GM13976 (cell line): ENCODE measurements around the gene LRCH1.

Experiments used
- DNase-seq: peaks from one replicate; pipeline ENCODE4 v3.0.0; 2012; ENCODE audit warnings: low spot score
- CTCF ChIP-seq: IDR thresholded peaks from 2 replicates; pipeline ENCODE4 v1.5.1; 2012; ENCODE audit warnings: borderline replicate concordance, mild to moderate bottlenecking; ENCODE audit not compliant: insufficient read depth; ENCODE audit errors: extremely low read depth, missing control alignments, control extremely low read depth
- in situ Hi-C: fragments of 300-500 bp; cut with MboI; formaldehyde crosslinking; loops from one replicate; pipeline ENCODE4 v1.12.0; 2022; ENCODE audit warnings: low sequenced_read_pairs, mixed read lengths, inconsistent platforms; ENCODE audit not compliant: unreplicated experiment

LRCH1 gene

DNA sequence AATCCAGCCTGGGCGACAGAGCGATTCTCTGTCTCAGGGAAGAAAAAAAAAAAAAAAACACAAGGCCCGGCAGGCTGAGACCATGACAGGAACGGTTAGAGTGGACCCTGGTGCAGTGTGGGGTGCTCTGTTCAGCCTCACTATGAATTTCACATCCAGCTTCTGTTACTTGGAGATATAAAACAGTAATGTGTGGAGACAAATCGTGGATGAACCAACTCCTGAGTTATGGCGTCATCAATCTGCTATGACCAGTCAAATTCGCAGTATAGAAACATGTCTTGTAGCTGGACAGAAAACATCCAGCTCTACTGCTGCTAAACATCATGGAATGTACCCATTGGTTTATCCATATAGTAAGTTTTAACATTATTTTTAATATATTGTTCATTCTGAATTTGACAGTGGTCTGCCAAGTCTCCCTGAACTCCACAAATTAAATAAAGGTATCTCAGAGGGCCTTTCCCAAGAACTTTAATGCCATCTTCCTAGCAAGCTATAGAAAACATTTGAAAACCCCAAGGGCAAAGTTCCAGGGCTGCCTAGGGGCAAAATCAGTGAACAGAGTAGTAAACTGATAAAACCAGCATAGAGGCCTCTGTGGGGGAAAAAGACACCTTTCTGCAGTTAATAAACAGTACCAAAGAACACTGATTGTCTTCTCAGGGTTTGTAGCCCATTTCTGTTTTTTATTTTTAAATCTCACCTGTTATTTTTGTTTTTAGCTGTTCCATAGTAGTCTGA, 75.8 kb downstream of the LRCH1 start:
- in situ Hi-C loops: no loop called here
- no peak for DNase-seq
- no peak for TF ChIP-seq CTCF

- TF ChIP-seq CTCF: no peak
- no peak for DNase-seq
- in situ Hi-C loops: no loop called here
Measured at GRCh38 chr13:46629811-46630413, 76.9 kb downstream of the LRCH1 start.

- in situ Hi-C loops: no loop called here
- no peak for DNase-seq
- TF ChIP-seq CTCF: no peak
Measured at GRCh38 chr13:46630431-46631178, 77.6 kb downstream of the LRCH1 start.

DNA sequence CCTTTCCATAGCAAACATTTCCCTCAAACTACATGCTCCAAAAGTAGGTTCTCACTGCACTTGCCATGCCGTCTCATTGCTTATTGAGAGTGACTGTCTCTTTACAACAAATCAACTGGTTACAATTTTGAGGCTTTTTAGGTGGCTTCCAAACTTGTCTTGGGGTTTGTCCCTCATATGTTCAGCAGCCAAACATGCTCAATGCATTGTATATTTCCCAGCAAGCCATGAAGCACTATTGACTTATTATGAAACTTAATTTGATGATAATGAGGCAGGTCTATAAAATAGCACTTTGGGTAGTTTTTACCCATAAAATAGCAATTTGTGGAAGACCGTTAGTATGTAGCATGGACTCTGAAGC, 78.2 kb downstream of the LRCH1 start:
- no peak for DNase-seq
- no peak for TF ChIP-seq CTCF
- in situ Hi-C loops: no loop called here

GRCh38 chr13:46632176-46632575, 79.2 kb downstream of the LRCH1 start:
- TF ChIP-seq CTCF: no peak
- no peak for DNase-seq
- in situ Hi-C loops: no loop called here

DNA sequence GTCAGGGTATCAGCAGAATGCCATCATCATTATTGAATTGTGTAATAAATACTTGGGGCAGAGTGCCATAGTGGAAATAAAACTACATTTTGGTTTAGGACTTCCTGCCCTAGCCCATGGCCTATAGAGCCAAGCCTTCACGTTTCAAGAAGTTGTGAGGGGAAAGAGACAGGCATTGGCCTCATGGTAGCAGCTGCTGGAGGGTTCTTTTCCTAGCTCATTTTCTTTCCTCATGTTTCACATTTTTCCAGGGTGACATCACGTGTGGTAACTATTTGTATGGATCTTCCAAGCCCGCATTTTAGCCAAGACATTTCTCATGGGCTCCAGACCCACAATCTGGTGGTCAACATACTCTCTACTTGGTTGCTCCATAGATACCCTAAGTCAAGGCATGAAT, 80.4 kb downstream of the LRCH1 start:
- no peak for DNase-seq
- in situ Hi-C loops: no loop called here
- no peak for TF ChIP-seq CTCF
